Prostate gland (tissue), 2 donors: ENCODE results near the gene HOXD11. TPM values are rescaled to one million over a fixed set of nuclear protein-coding genes. Genes with fewer than 3 reads are reported as not detected.

Experiments used
- DNase-seq: peaks from one replicate; pipeline ENCODE4 v3.0.0-alpha.2; 2019; ENCODE audit warnings: low spot score
- H3K27ac ChIP-seq, 2 donors: fragments of 200-600 bp; sonication (generic); 2 replicates each; pipeline ENCODE4 v1.5.1; 2017 to 2019
- H3K27me3 ChIP-seq: fragments of 200-600 bp; sonication (generic); replicated peaks from 2 replicates; pipeline ENCODE4 v1.5.1; 2019; ENCODE audit not compliant: insufficient read depth
- H3K36me3 ChIP-seq, 2 donors: fragments of 200-600 bp; sonication (generic); 1 replicate in 1 of 2; 2 replicates in 1 of 2; pipeline versions ENCODE4 v1.5.1 to v1.8.1; 2017 to 2019
- H3K4me1 ChIP-seq: fragments of 200-600 bp; sonication (generic); replicated peaks from 2 replicates; pipeline ENCODE4 v1.5.1; 2019
- H3K4me3 ChIP-seq, 2 donors: fragments of 200-600 bp; sonication (generic); 2 replicates each; pipeline ENCODE4 v1.5.1; 2017 to 2019
- H3K9me3 ChIP-seq: fragments of 200-600 bp; sonication (generic); 2 replicates; pipeline ENCODE4 v1.5.1; 2017
- CTCF ChIP-seq, 4 experiments: fragments of 200-600 bp in 2 of 4; fragments of 450-650 bp in 2 of 4; sonication (generic) in 2 of 4; IDR thresholded peaks; 1 replicate in 3 of 4; 2 replicates in 1 of 4; pipeline ENCODE4 v1.5.1; 2016 to 2019; ENCODE audit warnings: antibody characterized with exemption in 4 of 4, mild to moderate bottlenecking in 2 of 4, moderate library complexity in 2 of 4
- POLR2A ChIP-seq: fragments of 450-650 bp; IDR thresholded peaks from one replicate; pipeline ENCODE4 v1.6.1; 2016; ENCODE audit warnings: antibody characterized with exemption, mild to moderate bottlenecking
- POLR2AphosphoS5 ChIP-seq: sonication (generic); formaldehyde crosslinking; IDR thresholded peaks from one replicate; pipeline ENCODE4 v1.6.1; 2017; ENCODE audit warnings: antibody characterized with exemption
- WGBS: methylation state at CpG from one replicate; pipeline ENCODE4 v1.1.5; 2018; 5-methylcytosine and 5-hydroxymethylcytosine counted together
- intact Hi-C: fragments of 100-400 bp; cut with DNase I; formaldehyde crosslinking; loops from one replicate; pipeline ENCODE4 v1.14.2; 2022
- total RNA-seq, 2 donors: library from RNA; depleted of rRNA; stranded (reverse); fragments of >200 nt; gene quantifications; one replicate each; pipeline ENCODE4 v1.1.0, GENCODE V29; 2016

The HOXD11 gene
- total RNA-seq, 2 donors from 2014 or later = 8.0 to 14.9 TPM

GRCh38 chr2:176094349-176094748 lies 12.7 kb upstream of the HOXD11 start:
- H3K9me3 ChIP-seq = no peaks in the 10 kb centered on the region
- DNase-seq = no peak
- TF ChIP-seq POLR2AphosphoS5 = no peak
- no peak for TF ChIP-seq POLR2A
- TF ChIP-seq CTCF (IDR thresholded peaks at IDR 0.05) = no peak
- no peaks in the 10 kb centered on the region for H3K36me3 ChIP-seq
- peak overlapping the region; percentile 85 to 86 for H3K27ac ChIP-seq
- intact Hi-C loops = loop anchor here (5.0 kb wide), 1 partner anchor 927 kb away; the partner anchor contains the start of gene ATF2
- H3K27me3 ChIP-seq = peaks cover 18% of the 10 kb centered on the region
- WGBS = 14% methylated on average over 12 of the region's 12 CpGs
- no peaks in the 10 kb centered on the region for H3K4me1 ChIP-seq
- peak overlapping the region; percentile 42 to 43 for H3K4me3 ChIP-seq

- peaks cover 23% of the 10 kb centered on the region for H3K27me3 ChIP-seq
- 37% methylated on average over 5 of the region's 5 CpGs for WGBS
- H3K9me3 ChIP-seq = no peaks in the 10 kb centered on the region
- intact Hi-C loops = no loop called here
- TF ChIP-seq POLR2A = no peak
- TF ChIP-seq CTCF (IDR thresholded peaks at IDR 0.05) = no peak
- TF ChIP-seq POLR2AphosphoS5 = no peak
- peak overlapping the region; percentile 85 to 86 for H3K27ac ChIP-seq
- no peaks in the 10 kb centered on the region for H3K36me3 ChIP-seq
- no peak overlapping the region for H3K4me3 ChIP-seq
- no peaks in the 10 kb centered on the region for H3K4me1 ChIP-seq
- DNase-seq = no peak
Measured at GRCh38 chr2:176095421-176095820, 11.7 kb upstream of the HOXD11 start.

- H3K4me1 ChIP-seq = no peaks in the 10 kb centered on the region
- DNase-seq = no peak
- intact Hi-C loops = no loop called here
- no peaks in the 10 kb centered on the region for H3K9me3 ChIP-seq
- WGBS = 8% methylated on average over 16 of the region's 16 CpGs
- H3K4me3 ChIP-seq = peak overlapping the region; percentile 24 to 36
- TF ChIP-seq CTCF (IDR thresholded peaks at IDR 0.05) (no peak), POLR2A (no peak), POLR2AphosphoS5 (peak; percentile 48)
- H3K27ac ChIP-seq = peak overlapping the region; percentile 85 to 86
- peaks cover 21% of the 10 kb centered on the region for H3K27me3 ChIP-seq
- H3K36me3 ChIP-seq = no peaks in the 10 kb centered on the region
Measured at GRCh38 chr2:176096243-176096985, 10.7 kb upstream of the HOXD11 start.

- intact Hi-C loops = no loop called here
- peak; percentile 82 for DNase-seq
- 1% methylated on average over 45 of the region's 45 CpGs for WGBS
- Histone ChIP-seq H3K36me3 (no peaks in the 10 kb centered on the region), H3K27me3 (peaks cover 22% of the 10 kb centered on the region), H3K9me3 (no peaks in the 10 kb centered on the region), H3K4me3 (peak overlapping the region; percentile 24 to 36), H3K27ac (peak overlapping the region; percentile 85 to 86), H3K4me1 (no peaks in the 10 kb centered on the region)
- TF ChIP-seq POLR2AphosphoS5 = no peak
- TF ChIP-seq CTCF (IDR thresholded peaks at IDR 0.05) = peak; percentile 59 to 94 (median 80)
- peak; percentile 54 for TF ChIP-seq POLR2A
Measured at GRCh38 chr2:176096986-176097819, 9.9 kb upstream of the HOXD11 start.
